ENCODE results near the gene ZNF799. TPM values are rescaled to one million over a fixed set of nuclear protein-coding genes. Genes with fewer than 3 reads are reported as not detected.
A peak's percentile ranks its signal among the peaks of the same experiment; 100 is the strongest.
"Not testable (repeated sequence)": the region's sequence is repeated elsewhere in the genome, so short reads cannot be mapped to it uniquely, and the experiment has no call there.

The ZNF799 gene
- total RNA-seq, 1 experiment from 2014 or later: 5.2 TPM

GRCh38 chr19:12440541-12441316 lies 39.7 kb upstream of the ZNF799 start, which contains the start of gene ZNF443:
Gene ZNF443, minus strand, starts transcription at chr19:12441021. Its CDS starts 107 bp downstream, at chr19:12440914.
- H3K9me3 ChIP-seq (ENCODE audit: control insufficient read depth, low read depth, low read length): no peaks in the 10 kb centered on the region
- H3K4me2 ChIP-seq (ENCODE audit: insufficient read depth, insufficient read length, low read length): peak within 1 kb of the TSS; percentile 88
- H3K23ac ChIP-seq (ENCODE audit: insufficient read length, low read depth, low read length): no peak within 1 kb of the TSS
- peak within 1 kb of the TSS; percentile 75; the same call in 1 of the 2 replicates for H3K14ac ChIP-seq (ENCODE audit: insufficient read depth, low read length)
- H2AFZ ChIP-seq (ENCODE audit: low read length): no peak within 1 kb of the TSS
- Mint-ChIP-seq H3K4me1 (peaks cover 4 to 11% of the 10 kb centered on the region in 2 experiments; a peak in 3 of 4 replicates), H3K36me3 (ENCODE audit: insufficient read depth in 1 of 3, low read depth in 3 of 3) (peaks cover 3 to 16% (median 9%) of the 10 kb centered on the region in 3 experiments), H3K9me3 (peaks cover 26 to 30% of the 10 kb centered on the region in 2 experiments), H3K4me3 (peak within 1 kb of the TSS; percentile 94 to 99), H3K27ac (peak within 1 kb of the TSS; percentile 97 to 99 (median 97)), H3K27me3 (ENCODE audit: low read depth) (peaks cover 6% of the 10 kb centered on the region)
- no peaks in the 10 kb centered on the region; the same call in 1 of the 2 replicates for H3K4me1 ChIP-seq (ENCODE audit: insufficient read depth, low read length)
- H2BK120ac ChIP-seq (ENCODE audit: low read depth, low read length, poor library complexity, severe bottlenecking): no peak within 1 kb of the TSS
- H4K8ac ChIP-seq (replicated peaks; ENCODE audit: insufficient read length, low read depth, low read length): no peak within 1 kb of the TSS
- no CpG with 5 or more reads among the region's 59 CpGs for WGBS (ENCODE audit: extremely low coverage, insufficient read length, low lambda C conversion rate)
- H2BK12ac ChIP-seq (ENCODE audit: insufficient read length, low read depth, low read length): no peak within 1 kb of the TSS
- no peaks in the 10 kb centered on the region; the same call in 1 of the 2 replicates for H3K79me2 ChIP-seq (ENCODE audit: insufficient read depth, low read length)
- H3K9ac ChIP-seq (ENCODE audit: extremely low read depth, insufficient read length, low read length): peak within 1 kb of the TSS; percentile 70
- H3K79me1 ChIP-seq (ENCODE audit: insufficient read depth, low read depth, low read length, poor library complexity, severe bottlenecking): no peaks in the 10 kb centered on the region
- no peak within 1 kb of the TSS for H4K5ac ChIP-seq (ENCODE audit: insufficient read length, low read depth, low read length)
- no peak within 1 kb of the TSS for H3K4ac ChIP-seq (ENCODE audit: low read depth, low read length)
- H2BK5ac ChIP-seq (ENCODE audit: insufficient read length, low read length): no peak within 1 kb of the TSS
- no peak within 1 kb of the TSS for H2AK5ac ChIP-seq (ENCODE audit: insufficient read length, low read length)
- no peak; the same call in 1 of the 3 replicates for TF ChIP-seq CTCF (conservative IDR thresholded peaks at IDR 0.05)
- peak; percentile 99 for DNase-seq
- no peak within 1 kb of the TSS for H3K18ac ChIP-seq (ENCODE audit: insufficient read length, low read depth, low read length)
- H4K91ac ChIP-seq (ENCODE audit: insufficient read length, low read depth, low read length): no peak within 1 kb of the TSS
- no peak within 1 kb of the TSS for H3K56ac ChIP-seq (ENCODE audit: insufficient read length, low read depth, low read length)
- no peak within 1 kb of the TSS for H3K27ac ChIP-seq (ENCODE audit: insufficient read length, low read depth, low read length)
- H3K23me2 ChIP-seq (ENCODE audit: insufficient read length, low read depth, low read length, poor library complexity, severe bottlenecking): peaks cover 3% of the 10 kb centered on the region
- H2BK15ac ChIP-seq (ENCODE audit: low read depth, low read length): no peak within 1 kb of the TSS
- no peaks in the 10 kb centered on the region for H4K20me1 ChIP-seq (ENCODE audit: control insufficient read depth, insufficient read depth, insufficient read length)
- no peaks in the 10 kb centered on the region for H3K27me3 ChIP-seq (ENCODE audit: insufficient read depth, low read length)
- H3T11ph ChIP-seq (ENCODE audit: low read length): no peak within 1 kb of the TSS
- H2BK20ac ChIP-seq (ENCODE audit: low read depth, low read length, poor library complexity, severe bottlenecking): no peak within 1 kb of the TSS

- Mint-ChIP-seq H3K4me1 (peaks cover 4 to 11% of the 10 kb centered on the region in 2 experiments; a peak in 3 of 4 replicates), H3K27ac (peak overlapping the region; percentile 77 to 97 (median 94); a peak in 5 of 7 replicates), H3K36me3 (ENCODE audit: insufficient read depth in 1 of 3, low read depth in 3 of 3) (peaks cover 3 to 18% (median 9%) of the 10 kb centered on the region in 3 experiments), H3K4me3 (peak overlapping the region; percentile 94 to 99), H3K9me3 (peaks cover 23 to 30% of the 10 kb centered on the region in 2 experiments)
- not testable (repeated sequence) for H2BK15ac ChIP-seq (ENCODE audit: low read depth, low read length); H2AK5ac ChIP-seq (ENCODE audit: insufficient read length, low read length); H3K4ac ChIP-seq (ENCODE audit: low read depth, low read length); H2BK5ac ChIP-seq (ENCODE audit: insufficient read length, low read length); H3K9me3 ChIP-seq (ENCODE audit: control insufficient read depth, low read depth, low read length); H2BK20ac ChIP-seq (ENCODE audit: low read depth, low read length, poor library complexity, severe bottlenecking); H3K23me2 ChIP-seq (ENCODE audit: insufficient read length, low read depth, low read length, poor library complexity, severe bottlenecking); H2BK12ac ChIP-seq (ENCODE audit: insufficient read length, low read depth, low read length); H4K20me1 ChIP-seq (ENCODE audit: control insufficient read depth, insufficient read depth, insufficient read length); H4K8ac ChIP-seq (replicated peaks; ENCODE audit: insufficient read length, low read depth, low read length); H2AFZ ChIP-seq (ENCODE audit: low read length); H2BK120ac ChIP-seq (ENCODE audit: low read depth, low read length, poor library complexity, severe bottlenecking); H3K79me1 ChIP-seq (ENCODE audit: insufficient read depth, low read depth, low read length, poor library complexity, severe bottlenecking); H3K27ac ChIP-seq (ENCODE audit: insufficient read length, low read depth, low read length); H3K79me2 ChIP-seq (ENCODE audit: insufficient read depth, low read length); H4K5ac ChIP-seq (ENCODE audit: insufficient read length, low read depth, low read length); H3T11ph ChIP-seq (ENCODE audit: low read length); H3K4me1 ChIP-seq (ENCODE audit: insufficient read depth, low read length); H4K91ac ChIP-seq (ENCODE audit: insufficient read length, low read depth, low read length); H3K27me3 ChIP-seq (ENCODE audit: insufficient read depth, low read length); H3K23ac ChIP-seq (ENCODE audit: insufficient read length, low read depth, low read length); H3K56ac ChIP-seq (ENCODE audit: insufficient read length, low read depth, low read length); H3K27me3 Mint-ChIP-seq (ENCODE audit: low read depth); H3K18ac ChIP-seq (ENCODE audit: insufficient read length, low read depth, low read length)
- peak overlapping the region; percentile 71; the same call in 1 of the 2 replicates for H3K14ac ChIP-seq (ENCODE audit: insufficient read depth, low read length)
- peak; percentile 37 for DNase-seq
- peak overlapping the region; percentile 88 for H3K4me2 ChIP-seq (ENCODE audit: insufficient read depth, insufficient read length, low read length)
- H3K9ac ChIP-seq (ENCODE audit: extremely low read depth, insufficient read length, low read length): peak overlapping the region; percentile 70
- no CpG with 5 or more reads among the region's 28 CpGs for WGBS (ENCODE audit: extremely low coverage, insufficient read length, low lambda C conversion rate)
Observed at GRCh38 chr19:12439686-12440540, 38.8 kb upstream of the ZNF799 start.

Measured in H9 (cell line).